Measurements from ENCODE around the gene YPEL4. TPM values are rescaled to one million over a fixed set of nuclear protein-coding genes. Genes with fewer than 3 reads are reported as not detected.

YPEL4 gene
- total RNA-seq, 1 donor from 2014 or later: 0.13 TPM

Other genes starting within 250 kb of the YPEL4 start
- 24.4 and 35.3 TPM in 2 replicates for gene SLC43A3, start 222.8 kb downstream of the YPEL4 start, total RNA-seq
- 0.13 TPM in 1 of 2 replicates, not detected in the other for gene RTN4RL2, start 189.4 kb downstream of the YPEL4 start, total RNA-seq
- gene SLC43A1, start 134.2 kb downstream of the YPEL4 start, total RNA-seq: 11.0 and 19.0 TPM in 2 replicates
- 34.5 and 64.1 TPM in 2 replicates for gene TIMM10, start 119.2 kb downstream of the YPEL4 start, total RNA-seq
- gene SMTNL1, start 112.3 kb downstream of the YPEL4 start, total RNA-seq: not detected in 2 replicates
- gene UBE2L6, start 82.2 kb downstream of the YPEL4 start, total RNA-seq: 28.4 and 51.7 TPM in 2 replicates
- gene SERPING1, start 52.2 kb downstream of the YPEL4 start, total RNA-seq: 0.51 TPM in 1 of 2 replicates, not detected in the other
- 17.5 and 23.8 TPM in 2 replicates for gene CLP1, start 7.8 kb upstream of the YPEL4 start, total RNA-seq
- 29.7 and 42.1 TPM in 2 replicates for gene ZDHHC5, start 18.2 kb upstream of the YPEL4 start, total RNA-seq
- gene MED19, start 62.3 kb upstream of the YPEL4 start, total RNA-seq: 8.2 and 11.5 TPM in 2 replicates
- 42.1 and 55.6 TPM in 2 replicates for gene TMX2, start 62.7 kb upstream of the YPEL4 start, total RNA-seq
- 72.8 and 83.8 TPM in 2 replicates for gene SELENOH, start 91.6 kb upstream of the YPEL4 start, total RNA-seq
- not detected in 2 replicates for gene BTBD18, start 101.9 kb upstream of the YPEL4 start, total RNA-seq
- 206 and 251 TPM in 2 replicates for gene CTNND1, start 111.9 kb upstream of the YPEL4 start, total RNA-seq

Data from dermis microvascular lymphatic vessel endothelial cell (primary cell).